Peyer's patch (tissue), 4 donors: ENCODE results near the gene ERC2. TPM values are rescaled to one million over a fixed set of nuclear protein-coding genes. Genes with fewer than 3 reads are reported as not detected.

Experiments used
- DNase-seq, 3 donors: peaks; one replicate each; pipeline ENCODE4 v3.0.0-alpha.2; 2017 to 2019
- H3K27ac ChIP-seq, 4 donors: fragments of 200-600 bp; sonication (generic); one replicate each; pipeline ENCODE4 v1.5.1; 2016 to 2019
- H3K27me3 ChIP-seq, 2 donors: fragments of 200-600 bp; sonication (generic); one replicate each; pipeline ENCODE4 v1.5.1; 2019
- H3K36me3 ChIP-seq, 3 donors: fragments of 200-600 bp; sonication (generic); one replicate each; pipeline ENCODE4 v1.5.1; 2016 to 2019
- H3K4me1 ChIP-seq, 4 donors: fragments of 200-600 bp; sonication (generic); one replicate each; pipeline ENCODE4 v1.5.1; 2016 to 2019
- H3K4me3 ChIP-seq, 4 donors: fragments of 200-600 bp; sonication (generic); 1 replicate in 3 of 4; 2 replicates in 1 of 4; pipeline ENCODE4 v1.5.1; 2016 to 2019; ENCODE audit warnings: mild to moderate bottlenecking in 1 of 4
- H3K9me3 ChIP-seq, 4 donors: fragments of 200-600 bp; sonication (generic); one replicate each; pipeline ENCODE4 v1.5.1; 2016 to 2019; ENCODE audit warnings: mild to moderate bottlenecking in 1 of 4
- CTCF ChIP-seq, 6 experiments: fragments of 450-650 bp in 4 of 6; fragments of 200-600 bp in 2 of 6; sonication (generic) in 1 of 6; IDR thresholded peaks; one replicate each; pipeline ENCODE4 v1.5.1; 2017 to 2019; ENCODE audit warnings: antibody characterized with exemption in 6 of 6, mild to moderate bottlenecking in 3 of 6, moderate library complexity in 1 of 6
- POLR2A ChIP-seq, 2 donors: fragments of 450-650 bp; IDR thresholded peaks; one replicate each; pipeline ENCODE4 v1.5.1; 2017; ENCODE audit warnings: antibody characterized with exemption in 2 of 2, mild to moderate bottlenecking in 2 of 2, moderate library complexity in 2 of 2
- total RNA-seq, 4 donors: library from RNA; depleted of rRNA; stranded (reverse); fragments of >200 nt; gene quantifications; one replicate each; pipeline ENCODE4 v1.1.0, GENCODE V29; 2016

ERC2 gene
- total RNA-seq, 4 donors from 2014 or later, result 0.18 to 0.83 TPM; not detected in 2

- peaks cover 0 to 40% (median 0%) of the 10 kb centered on the region in 4 donors for H3K4me1 ChIP-seq
- peaks cover 0 to 9% of the 10 kb centered on the region in 2 donors for H3K27me3 ChIP-seq
- peak in 2 of 3 donors; percentile 77 to 80 for DNase-seq
- no peaks in the 10 kb centered on the region for H3K9me3 ChIP-seq
- H3K27ac ChIP-seq, result peak overlapping the region in 3 of 4 donors; percentile 8 to 61 (median 58)
- H3K36me3 ChIP-seq, result no peaks in the 10 kb centered on the region
- peak overlapping the region in 3 of 4 donors; percentile 18 to 90 (median 69) for H3K4me3 ChIP-seq
- TF ChIP-seq POLR2A (IDR thresholded peaks at IDR 0.05), result no peak
- TF ChIP-seq CTCF (IDR thresholded peaks at IDR 0.05), result peak in 5 of 6 experiments; percentile 30 to 64 (median 55)
These were observed 983.2 kb downstream of the ERC2 start for GRCh38 chr3:55484801-55485791.

GRCh38 chr3:55484191-55484689 lies 984.0 kb downstream of the ERC2 start:
- Histone ChIP-seq H3K27me3 (peaks cover 0 to 4% of the 10 kb centered on the region in 2 donors), H3K4me1 (peaks cover 0 to 40% (median 0%) of the 10 kb centered on the region in 4 donors), H3K9me3 (no peaks in the 10 kb centered on the region), H3K36me3 (no peaks in the 10 kb centered on the region), H3K27ac (peak overlapping the region in 1 of 4 donors; percentile 61), H3K4me3 (peak overlapping the region in 1 of 4 donors; percentile 90)
- TF ChIP-seq POLR2A (IDR thresholded peaks at IDR 0.05) (no peak), CTCF (IDR thresholded peaks at IDR 0.05) (no peak)
- DNase-seq, result no peak

GRCh38 chr3:55483196-55484095 lies 984.8 kb downstream of the ERC2 start:
- TF ChIP-seq POLR2A (IDR thresholded peaks at IDR 0.05) (no peak), CTCF (IDR thresholded peaks at IDR 0.05) (no peak)
- peaks cover 0 to 34% (median 0%) of the 10 kb centered on the region in 4 donors for H3K4me1 ChIP-seq
- H3K27me3 ChIP-seq, result peaks cover 0 to 4% of the 10 kb centered on the region in 2 donors
- H3K36me3 ChIP-seq, result no peaks in the 10 kb centered on the region
- peak overlapping the region in 1 of 4 donors; percentile 10 for H3K27ac ChIP-seq
- peak overlapping the region in 2 of 4 donors; percentile 27 to 33 for H3K4me3 ChIP-seq
- DNase-seq, result no peak
- H3K9me3 ChIP-seq, result no peaks in the 10 kb centered on the region

- Histone ChIP-seq H3K27me3 (no peaks in the 10 kb centered on the region), H3K4me1 (peaks cover 0 to 33% (median 0%) of the 10 kb centered on the region in 4 donors), H3K27ac (peak overlapping the region in 2 of 4 donors; percentile 18 to 32), H3K9me3 (no peaks in the 10 kb centered on the region), H3K36me3 (no peaks in the 10 kb centered on the region), H3K4me3 (peak overlapping the region in 2 of 4 donors; percentile 33 to 43)
- TF ChIP-seq POLR2A (IDR thresholded peaks at IDR 0.05) (no peak), CTCF (IDR thresholded peaks at IDR 0.05) (no peak)
- DNase-seq, result no peak
These were observed 985.6 kb downstream of the ERC2 start for GRCh38 chr3:55482496-55483195.
